OCI-M2 (cell line): Measurements from ENCODE around the gene PLP2.
"Not testable (repeated sequence)": the region's sequence is repeated elsewhere in the genome, so short reads cannot be mapped to it uniquely, and the experiment has no call there.

Experiments used
- DNase-seq: peaks from one replicate; lab custom pipeline; 2025; ENCODE audit not compliant: unreplicated experiment; lab: John Stamatoyannopoulos, UW

Gene PLP2

GRCh38 chrX:49171752-49172279, at the start of gene PLP2:
TSS of gene PLP2 (plus strand) at chrX:49171898. CDS start at chrX:49172001, 103 bp downstream.
- no peak for DNase-seq

GRCh38 chrX:49122499-49122898, 49.2 kb upstream of the PLP2 start:
- no peak for DNase-seq

GRCh38 chrX:49127742-49128258, 43.9 kb upstream of the PLP2 start:
- DNase-seq = not testable (repeated sequence)

GRCh38 chrX:49129427-49129826, 42.3 kb upstream of the PLP2 start:
- DNase-seq = no peak

- DNase-seq = not testable (repeated sequence)
Measured at GRCh38 chrX:49132275-49132674, 39.4 kb upstream of the PLP2 start.

- DNase-seq = no peak
Measured at GRCh38 chrX:49133759-49134158, 37.9 kb upstream of the PLP2 start.

- no peak for DNase-seq
Measured at GRCh38 chrX:49137492-49137891, 34.2 kb upstream of the PLP2 start.

- DNase-seq = no peak
Measured at GRCh38 chrX:49139713-49140112, 32.0 kb upstream of the PLP2 start.

- not testable (repeated sequence) for DNase-seq
Measured at GRCh38 chrX:49142264-49142663, 29.4 kb upstream of the PLP2 start.

- DNase-seq = not testable (repeated sequence)
Measured at GRCh38 chrX:49143154-49143553, 28.5 kb upstream of the PLP2 start.

GRCh38 chrX:49147282-49147681, 24.4 kb upstream of the PLP2 start:
- DNase-seq = no peak

GRCh38 chrX:49147936-49148335, 23.8 kb upstream of the PLP2 start:
- no peak for DNase-seq

GRCh38 chrX:49148390-49149100, 23.2 kb upstream of the PLP2 start:
- peak; percentile 28 for DNase-seq

GRCh38 chrX:49149291-49149690, 22.4 kb upstream of the PLP2 start:
- not testable (repeated sequence) for DNase-seq

GRCh38 chrX:49153467-49153866, 18.2 kb upstream of the PLP2 start:
- DNase-seq = no peak

GRCh38 chrX:49155243-49155899, 16.3 kb upstream of the PLP2 start:
- peak; percentile 39 for DNase-seq

- DNase-seq = no peak
Measured at GRCh38 chrX:49155900-49156837, 15.5 kb upstream of the PLP2 start.

GRCh38 chrX:49157194-49157593, 14.5 kb upstream of the PLP2 start:
- DNase-seq = no peak

- no peak for DNase-seq
Measured at GRCh38 chrX:49160908-49161307, 10.8 kb upstream of the PLP2 start.

GRCh38 chrX:49161632-49162031, 10.1 kb upstream of the PLP2 start:
- no peak for DNase-seq

GRCh38 chrX:49162620-49163019, 9.1 kb upstream of the PLP2 start, which contains the start of gene MAGIX:
TSS of gene MAGIX (plus strand) at chrX:49162758. CDS start at chrX:49162890, 132 bp downstream.
- DNase-seq = no peak
